Activated CD4-positive, alpha-beta T cell treated with anti-CD3 and anti-CD28 coated beads for 48 hours (primary cell): Measurements from ENCODE around the gene IL16.

Experiments
- DNase-seq: peaks from one replicate; pipeline ENCODE4 v3.0.0-alpha.2; 2020

IL16 gene

DNA sequence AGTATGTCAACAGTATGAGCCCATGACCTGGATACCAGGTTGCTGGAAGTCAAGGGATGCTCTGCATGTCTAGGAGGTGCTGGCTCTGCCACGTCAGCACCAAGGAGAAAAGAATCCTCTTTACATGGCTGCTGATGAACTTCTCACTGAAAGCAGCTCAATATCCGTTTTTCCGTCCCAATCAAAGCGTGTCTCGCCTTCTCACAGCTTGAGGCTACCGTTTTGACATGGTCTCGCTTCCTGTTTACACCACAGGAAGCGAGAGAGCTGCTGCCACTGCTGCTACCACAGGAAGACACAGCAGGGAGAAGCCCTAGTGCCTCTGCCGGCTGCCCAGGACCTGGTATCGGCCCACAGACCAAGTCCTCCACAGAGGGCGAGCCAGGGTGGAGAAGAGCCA, 100.0 kb downstream of the IL16 start:
- DNase-seq: peak; percentile 80

DNA sequence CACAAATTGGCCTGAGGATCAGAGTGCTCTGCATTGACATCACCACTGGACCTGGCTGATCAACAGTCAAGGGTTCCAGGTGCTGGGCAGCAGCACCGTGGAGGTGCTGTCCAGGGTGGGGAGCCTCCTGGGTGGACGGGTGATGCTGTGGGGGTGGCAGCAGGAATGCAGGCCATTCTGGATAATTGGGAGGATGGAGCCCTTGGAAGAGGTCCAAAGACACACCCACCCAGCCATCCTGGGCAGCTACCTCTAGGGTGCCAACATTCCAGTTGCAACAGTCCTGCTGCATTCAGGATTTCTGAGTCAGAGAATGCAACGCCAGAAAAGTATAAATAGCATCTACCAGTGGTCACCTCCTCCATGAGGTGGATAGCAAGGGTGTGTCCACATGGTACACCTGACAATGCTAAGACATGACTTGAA, 100.5 kb downstream of the IL16 start:
- DNase-seq: no peak

DNA sequence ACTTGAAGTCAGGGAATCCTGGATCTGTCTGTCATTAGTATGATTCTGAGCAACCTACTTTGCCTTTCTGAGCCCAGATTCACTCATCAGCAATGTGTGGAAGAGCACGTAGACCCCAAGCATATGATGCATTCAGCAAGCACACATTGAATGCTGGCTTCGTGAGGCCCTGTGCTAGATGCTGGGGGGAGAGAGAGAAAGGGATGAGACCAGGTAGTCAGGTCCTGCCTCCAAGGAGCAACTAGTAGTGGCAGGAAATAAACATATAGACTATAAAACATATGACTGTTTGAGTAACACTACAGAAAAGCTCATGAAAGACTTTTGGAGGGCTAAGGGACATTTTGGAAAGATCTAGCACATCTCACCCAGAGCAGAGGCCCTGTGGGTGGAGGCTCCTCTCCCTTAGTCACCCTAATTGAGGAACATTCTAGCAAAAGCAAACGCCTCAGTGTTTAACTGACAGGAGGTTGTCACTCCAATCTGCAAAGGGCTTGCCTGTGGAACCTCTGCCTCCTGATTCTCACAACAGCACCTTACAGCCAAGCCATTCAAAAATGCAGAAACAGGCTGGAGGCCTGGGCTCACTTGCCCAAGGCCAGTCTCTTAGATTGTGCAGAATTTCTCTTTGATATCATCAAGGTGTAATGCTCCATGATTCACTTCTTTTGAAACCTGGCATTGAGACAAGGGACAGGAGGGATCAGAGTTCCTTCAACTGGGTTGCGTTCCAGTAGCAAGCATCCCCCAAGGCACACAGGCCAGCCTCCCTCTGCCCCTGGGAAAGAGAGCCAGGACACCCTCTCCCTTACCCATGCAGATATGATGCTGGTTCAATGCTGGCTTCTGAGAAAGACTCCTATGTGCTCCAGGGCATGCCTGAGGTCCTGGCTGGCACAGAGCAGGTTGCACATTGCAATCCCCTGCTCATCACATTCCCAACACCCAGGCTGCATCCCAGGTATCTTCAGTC, 101.2 kb downstream of the IL16 start:
- no peak for DNase-seq

DNA sequence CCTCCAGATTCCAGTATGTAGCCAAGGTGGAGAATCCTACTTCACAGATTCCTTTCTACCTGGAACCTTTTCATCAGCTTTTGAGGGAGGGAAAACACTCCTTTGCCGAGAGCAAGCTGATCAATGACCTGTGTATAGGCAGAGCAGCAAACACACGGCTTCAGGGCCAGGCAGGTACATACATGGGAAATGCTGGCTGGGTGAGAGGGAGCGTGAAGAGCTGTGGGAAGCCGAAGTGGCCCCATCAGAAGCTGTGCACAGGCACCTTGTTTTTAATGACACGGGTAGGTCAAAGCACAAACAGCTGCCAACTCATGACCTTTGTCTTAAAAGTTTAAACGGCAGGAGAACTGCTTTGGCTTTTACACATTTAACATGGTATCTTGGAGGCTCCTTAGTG, 101.9 kb downstream of the IL16 start:
- DNase-seq: no peak

DNA sequence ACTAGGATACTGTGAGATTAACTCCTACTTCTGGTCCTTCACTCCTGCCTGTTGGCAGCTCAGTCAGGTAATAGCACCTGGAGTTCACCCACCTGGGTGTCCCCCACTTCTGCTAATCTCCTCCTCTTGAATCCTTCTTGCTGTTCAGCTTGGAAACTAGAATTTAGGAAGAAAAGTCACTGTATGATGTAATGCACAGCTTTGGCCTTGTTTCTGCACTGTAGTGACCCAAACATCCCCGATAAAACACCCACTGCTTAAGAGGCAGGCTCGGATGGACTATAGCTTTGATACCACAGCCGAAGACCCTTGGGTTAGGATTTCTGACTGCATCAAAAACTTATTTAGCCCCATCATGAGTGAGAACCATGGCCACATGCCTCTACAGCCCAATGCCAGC, 102.5 kb downstream of the IL16 start:
- no peak for DNase-seq

DNA sequence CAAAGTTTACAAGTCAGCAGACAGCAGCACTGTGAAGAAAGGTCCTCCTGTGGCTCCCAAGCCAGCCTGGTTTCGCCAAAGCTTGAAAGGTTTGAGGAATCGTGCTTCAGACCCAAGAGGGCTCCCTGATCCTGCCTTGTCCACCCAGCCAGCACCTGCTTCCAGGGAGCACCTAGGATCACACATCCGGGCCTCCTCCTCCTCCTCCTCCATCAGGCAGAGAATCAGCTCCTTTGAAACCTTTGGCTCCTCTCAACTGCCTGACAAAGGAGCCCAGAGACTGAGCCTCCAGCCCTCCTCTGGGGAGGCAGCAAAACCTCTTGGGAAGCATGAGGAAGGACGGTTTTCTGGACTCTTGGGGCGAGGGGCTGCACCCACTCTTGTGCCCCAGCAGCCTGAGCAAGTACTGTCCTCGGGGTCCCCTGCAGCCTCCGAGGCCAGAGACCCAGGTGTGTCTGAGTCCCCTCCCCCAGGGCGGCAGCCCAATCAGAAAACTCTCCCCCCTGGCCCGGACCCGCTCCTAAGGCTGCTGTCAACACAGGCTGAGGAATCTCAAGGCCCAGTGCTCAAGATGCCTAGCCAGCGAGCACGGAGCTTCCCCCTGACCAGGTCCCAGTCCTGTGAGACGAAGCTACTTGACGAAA, 103.1 kb downstream of the IL16 start:
- DNase-seq: no peak

DNA sequence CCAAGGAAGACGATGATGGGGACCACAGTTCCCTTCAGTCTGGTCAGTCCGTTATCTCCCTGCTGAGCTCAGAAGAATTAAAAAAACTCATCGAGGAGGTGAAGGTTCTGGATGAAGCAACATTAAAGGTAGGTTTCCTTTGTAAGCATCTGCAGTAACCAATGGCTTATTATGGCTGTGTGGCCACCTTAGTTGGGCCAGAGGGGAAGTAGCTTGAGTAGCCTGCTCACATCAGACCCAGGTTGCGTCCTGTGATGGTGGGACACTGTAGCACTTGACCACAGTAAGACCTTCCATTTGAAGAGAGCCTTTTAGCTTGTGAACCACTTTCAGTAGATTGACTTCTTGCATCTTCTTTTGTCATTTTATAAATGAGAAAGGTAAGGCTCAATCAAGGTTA, 104.7 kb downstream of the IL16 start:
- DNase-seq: no peak

DNA sequence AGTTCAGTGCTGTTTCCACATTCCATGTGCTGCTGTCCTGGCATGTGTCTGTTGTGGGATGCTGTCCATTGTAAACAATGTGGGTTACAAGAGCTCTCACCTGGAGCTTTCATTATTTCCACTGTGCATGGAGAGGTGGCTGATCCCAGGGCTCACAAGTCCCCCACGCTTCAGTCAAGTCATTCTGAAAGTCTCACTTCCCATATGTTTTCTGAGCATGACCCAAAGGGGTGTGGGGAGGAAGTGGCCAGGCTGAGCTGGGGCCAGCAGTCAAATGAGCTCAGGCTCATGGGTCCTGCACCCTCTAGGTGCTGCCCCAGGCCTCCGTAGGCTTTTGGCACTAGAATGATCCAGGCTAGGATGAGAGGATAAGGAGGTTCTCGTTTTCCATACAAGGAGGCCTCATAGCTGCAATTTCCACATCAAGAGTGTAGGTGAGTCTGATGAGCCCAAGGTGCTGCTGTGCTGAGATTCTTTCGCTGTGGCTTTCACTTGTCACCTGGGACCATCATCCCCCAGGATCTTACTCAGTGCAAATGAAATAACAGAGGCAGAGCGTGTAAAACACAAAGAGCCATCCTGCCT, 105.2 kb downstream of the IL16 start:
- DNase-seq: peak; percentile 51

DNA sequence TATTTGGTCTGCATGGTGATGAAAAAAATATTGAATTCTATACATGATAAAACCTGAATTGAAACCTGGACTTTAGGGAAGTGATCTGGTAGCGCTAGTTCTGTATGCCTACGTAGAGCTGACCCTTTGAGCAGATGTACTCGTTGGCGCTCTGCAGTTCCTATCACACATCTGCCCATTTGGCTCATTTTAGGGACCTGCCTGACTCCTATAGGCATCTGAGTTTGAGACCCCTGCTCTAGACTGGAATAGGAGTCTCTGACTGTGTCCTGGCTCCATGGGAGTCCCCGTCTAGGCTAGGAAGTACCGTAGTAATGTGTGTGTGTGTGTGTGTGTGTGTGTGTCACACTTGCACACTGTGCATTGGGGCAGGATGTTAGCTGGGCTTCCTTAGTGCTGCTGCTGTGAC, 106.0 kb downstream of the IL16 start:
- DNase-seq: no peak

DNA sequence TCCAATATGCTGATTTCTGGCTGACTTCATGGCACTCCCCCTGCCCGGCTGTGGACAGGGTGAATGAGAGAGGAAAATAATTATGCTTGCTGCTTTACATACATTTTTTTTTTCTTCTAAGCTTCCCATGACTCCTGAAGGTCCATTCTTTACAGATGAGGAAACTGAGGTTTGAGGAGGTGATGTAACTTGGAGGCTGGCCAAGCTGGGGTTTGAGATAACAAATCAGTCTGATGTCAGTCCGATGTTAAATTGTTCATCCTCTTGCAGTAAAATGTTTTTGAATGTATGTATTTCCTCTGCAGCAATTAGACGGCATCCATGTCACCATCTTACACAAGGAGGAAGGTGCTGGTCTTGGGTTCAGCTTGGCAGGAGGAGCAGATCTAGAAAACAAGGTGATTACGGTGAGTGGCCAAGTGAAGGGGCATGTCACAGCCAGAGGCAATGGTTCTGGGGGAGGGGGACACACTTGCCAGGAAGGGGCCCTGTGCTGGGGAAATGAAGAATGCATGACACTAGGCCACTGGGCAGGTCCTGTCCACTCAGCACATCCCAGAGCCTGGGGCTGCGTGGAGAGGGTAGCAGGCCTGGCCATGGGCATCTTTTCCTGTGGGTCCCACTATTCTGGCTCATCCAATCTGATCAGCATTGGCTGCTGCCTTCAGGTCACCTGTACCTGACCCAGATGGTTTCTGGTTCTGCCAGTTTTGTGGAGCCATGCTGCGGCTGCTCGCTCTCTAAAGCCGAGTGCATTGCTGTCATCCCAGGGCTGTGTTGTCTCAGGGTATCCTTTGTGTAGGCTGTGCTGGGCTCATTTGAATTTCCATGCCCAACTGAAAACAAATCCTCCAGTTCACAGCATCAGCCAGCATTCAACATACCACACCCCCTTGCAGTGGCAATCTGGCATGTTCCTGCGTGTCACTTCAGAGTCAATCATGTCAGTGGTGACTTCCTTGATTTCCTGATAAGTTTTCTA, 106.9 kb downstream of the IL16 start:
- DNase-seq: no peak

DNA sequence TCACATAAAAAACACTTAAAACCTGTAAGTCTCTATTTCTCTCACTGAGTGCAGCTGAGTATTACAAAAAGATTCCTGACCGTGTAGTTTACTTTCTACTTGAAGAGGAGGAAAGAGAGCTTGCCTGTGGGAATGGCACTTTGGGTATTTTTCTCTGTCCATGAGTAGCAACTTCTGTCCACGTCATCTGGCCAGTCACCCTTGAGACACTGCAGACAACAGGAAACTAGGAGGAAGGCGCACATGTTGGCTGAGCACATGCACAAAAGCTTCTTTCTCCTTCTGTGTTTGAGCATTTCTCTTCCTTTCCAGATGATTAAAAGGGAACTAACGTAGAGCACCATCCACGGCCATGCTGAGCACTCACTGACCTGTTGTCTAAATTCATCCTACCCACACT, 107.5 kb downstream of the IL16 start:
- no peak for DNase-seq

DNA sequence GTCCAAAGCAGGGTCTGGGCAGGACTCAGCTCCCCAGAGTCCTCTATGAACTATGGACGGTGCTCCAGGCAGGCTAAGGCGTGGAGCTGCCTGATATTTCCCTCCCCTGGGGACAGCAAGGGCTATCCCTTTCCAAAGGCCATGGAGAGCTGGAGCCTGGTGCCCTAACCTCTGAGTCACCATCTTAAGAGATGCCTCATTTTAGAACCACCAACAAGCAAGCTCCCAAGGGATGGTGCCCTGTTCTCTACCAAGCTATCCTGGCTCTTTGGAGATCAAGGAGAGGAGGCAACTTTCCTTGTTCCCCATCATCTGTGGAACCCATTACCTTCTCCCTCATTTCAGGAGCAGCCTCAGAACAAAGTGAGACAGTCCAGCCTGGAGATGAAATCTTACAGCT, 111.6 kb downstream of the IL16 start:
- DNase-seq: no peak

DNA sequence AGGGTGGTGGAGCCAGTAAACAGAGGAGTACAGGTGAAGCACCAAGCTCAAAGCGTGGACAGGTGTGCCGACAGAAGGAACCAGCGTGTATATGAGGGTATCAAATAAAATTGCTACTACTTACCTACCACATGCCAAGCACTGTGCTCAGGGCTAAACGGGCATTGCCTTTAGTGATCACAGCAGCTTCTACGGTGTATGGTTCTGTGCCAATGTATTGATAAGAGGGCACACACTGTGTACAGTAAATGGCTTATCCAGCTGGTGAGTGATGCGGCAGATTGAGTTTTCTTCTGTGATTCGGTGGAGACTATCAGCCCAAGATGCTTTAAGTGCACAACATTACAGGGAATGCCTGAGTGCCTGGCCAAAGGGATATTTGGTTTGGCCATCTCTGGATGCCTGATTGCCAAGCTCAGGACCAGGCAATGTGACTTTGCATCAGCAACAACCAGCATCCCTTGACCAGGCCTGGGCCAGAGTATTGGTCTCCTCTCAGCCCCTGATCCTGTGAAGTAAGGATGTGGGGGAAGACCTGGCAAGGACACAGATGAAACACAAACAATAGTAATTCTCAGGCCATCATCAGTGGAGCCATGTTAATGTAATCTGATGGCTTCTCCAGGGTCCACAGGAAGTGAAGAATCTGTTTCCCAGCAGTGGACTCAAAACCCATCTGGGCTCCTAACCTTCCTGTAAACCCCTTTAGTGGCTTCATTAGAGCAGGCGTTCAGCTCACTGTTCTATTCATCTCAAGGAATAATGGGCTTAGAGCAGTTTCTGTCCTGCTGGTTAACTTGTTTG, 113.2 kb downstream of the IL16 start:
- no peak for DNase-seq

DNA sequence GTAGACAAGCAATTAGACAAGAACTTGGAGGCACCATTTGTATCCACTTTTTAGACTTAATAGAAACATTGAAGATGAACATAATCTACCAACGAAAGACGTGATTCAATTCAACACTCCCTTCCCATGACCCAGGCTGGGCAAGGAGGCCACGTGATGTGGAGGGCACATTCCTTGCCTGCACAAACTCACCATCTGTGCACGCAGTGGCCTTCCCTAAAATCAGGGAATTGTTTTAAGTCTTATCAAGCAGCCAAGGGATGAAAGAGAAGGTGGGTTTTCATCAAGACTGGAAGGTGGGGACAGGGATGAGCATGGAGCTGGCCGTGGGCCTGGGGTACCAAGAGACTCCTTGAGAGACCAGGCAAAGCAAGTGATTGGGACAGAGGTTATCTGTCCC, 113.8 kb downstream of the IL16 start:
- DNase-seq: no peak

DNA sequence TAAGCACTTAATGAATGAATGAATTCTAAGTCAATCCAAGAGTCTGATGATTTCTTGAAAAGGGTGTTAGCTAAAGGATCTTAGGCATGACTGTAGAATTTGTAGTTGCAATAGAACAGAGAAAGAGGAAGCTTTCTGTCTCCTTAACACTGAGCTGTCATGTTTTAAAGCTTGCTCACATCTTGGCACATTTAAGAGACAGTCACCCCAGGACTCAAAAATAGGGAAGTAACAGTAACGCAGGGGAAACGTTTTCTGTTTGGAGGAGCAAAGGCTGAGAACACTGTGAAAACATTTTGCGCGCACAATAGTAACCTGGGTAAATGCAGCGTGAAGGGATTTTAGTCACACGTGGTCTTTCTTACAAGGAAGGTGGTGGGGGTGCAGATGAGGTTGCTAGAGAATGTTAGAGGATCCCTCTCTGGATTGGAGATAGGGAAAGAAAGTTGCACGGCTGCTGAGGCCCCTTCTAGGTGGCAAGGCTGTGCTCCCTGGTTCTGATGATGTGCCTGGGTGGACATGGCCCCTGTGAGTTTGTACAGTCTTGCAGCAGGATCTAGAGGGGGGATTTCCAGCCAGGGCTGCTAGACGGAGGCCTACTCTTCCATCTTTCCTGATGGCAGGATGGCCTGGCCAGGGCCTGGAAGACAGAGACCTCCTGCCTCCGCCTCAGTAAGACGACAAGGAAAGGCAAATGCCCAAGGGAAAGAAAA, 115.2 kb downstream of the IL16 start:
- no peak for DNase-seq

DNA sequence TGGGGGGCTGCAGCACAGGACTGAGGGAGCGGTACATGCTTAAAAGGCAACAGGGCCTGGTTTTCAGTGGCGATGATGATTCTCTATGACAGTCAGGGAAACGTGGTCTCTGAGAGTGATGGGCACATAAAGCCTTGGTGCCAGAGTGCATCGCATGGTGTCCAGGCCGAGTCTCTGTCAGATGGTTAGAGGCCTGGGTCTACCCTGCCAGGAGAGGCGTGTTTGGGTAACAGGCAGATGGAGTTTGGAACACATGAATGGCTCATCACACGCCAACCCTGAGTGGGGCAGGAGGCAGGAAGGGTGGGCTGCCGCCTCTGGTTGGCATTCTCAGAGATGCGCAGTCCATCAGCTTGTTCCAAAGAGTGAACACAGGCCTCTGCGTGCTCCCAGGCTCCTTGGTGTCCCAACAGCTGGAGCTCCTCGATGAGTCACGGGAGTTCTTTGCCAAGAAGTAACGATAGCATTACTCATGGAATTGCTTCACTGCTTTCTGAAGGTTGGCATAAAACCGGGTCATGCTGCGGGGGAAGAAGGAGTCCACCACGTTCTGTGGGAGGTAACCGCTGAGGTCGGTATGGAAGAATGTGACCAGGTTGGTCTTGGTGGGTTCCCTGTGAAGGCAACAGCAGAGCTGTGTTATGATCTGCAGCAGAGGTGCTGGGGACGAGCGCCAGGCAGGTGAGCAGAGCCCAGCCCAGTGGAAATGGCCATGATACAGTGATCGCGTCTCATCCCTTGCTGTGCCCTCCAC, 116.3 kb downstream of the IL16 start:
- no peak for DNase-seq

DNA sequence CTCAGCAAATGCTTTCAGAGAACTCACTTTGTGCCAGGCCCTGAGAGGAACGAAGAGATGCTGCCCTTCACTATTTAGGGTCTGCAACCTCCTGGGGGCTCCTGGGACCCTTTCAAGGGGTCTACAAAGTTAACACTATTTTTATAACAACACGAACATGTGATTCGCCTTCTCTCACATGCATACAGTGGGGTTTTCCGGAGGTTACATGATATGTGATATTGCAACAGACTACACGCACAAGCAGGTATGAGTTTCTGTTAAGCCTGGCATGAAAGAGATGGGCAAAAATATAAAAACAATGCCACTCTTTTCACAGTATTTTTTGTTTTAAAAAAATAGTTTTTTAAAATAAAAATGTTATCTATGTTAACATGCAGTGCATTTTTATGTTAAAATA, 117.0 kb downstream of the IL16 start:
- DNase-seq: no peak

DNA sequence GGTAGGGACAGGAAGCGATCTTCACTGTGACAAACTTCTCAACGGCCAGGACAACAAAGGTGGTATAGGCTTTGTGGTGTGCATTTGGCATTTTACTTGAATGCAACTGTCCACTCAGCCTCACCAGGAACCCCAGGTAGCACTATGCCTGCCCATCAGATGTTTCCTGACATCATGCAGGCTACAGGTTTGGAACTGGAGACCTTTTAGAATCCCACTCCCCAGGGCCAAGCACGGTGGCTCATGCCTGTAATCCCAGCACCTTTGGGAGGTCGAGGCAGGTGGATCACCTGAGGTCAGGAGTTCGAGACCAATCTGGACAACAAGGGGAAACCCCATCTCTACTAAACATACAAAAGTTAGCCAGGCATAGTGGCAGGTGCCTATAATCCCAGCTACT, 117.7 kb downstream of the IL16 start:
- no peak for DNase-seq

DNA sequence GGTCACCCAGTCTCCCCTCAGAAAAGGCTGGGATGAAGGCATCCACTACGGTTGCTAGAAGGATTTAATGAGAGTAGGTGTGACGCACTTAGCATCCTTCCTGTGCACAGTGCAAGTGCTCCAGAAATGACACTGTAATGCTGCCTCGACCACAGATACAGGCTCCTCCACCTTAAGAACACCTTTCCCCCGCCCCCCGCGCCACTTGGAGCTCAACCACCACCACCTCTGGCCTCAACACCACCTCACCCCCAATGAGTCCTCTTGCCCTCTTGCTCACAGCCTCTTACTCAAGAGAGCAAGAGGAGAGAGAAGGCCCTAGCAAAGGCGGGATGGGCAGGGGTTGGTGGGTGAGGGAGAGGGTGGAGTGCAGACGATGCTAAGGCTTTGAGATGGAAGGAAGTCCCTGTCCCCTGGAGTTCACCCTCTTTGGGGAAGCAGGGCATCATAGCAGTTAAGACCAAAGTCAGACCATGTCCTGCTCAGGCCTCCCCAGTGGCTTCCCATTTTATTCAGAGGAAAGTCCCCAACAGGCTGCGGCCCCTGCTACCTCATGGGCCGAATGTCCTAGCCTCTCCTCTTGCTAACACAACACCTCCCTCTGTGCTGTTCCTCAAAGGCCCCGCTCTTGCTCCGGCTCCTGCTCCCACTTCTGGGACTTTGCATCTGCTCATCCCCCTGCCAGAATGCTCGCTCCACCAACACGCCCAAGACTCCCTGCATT, 118.9 kb downstream of the IL16 start:
- no peak for DNase-seq

DNA sequence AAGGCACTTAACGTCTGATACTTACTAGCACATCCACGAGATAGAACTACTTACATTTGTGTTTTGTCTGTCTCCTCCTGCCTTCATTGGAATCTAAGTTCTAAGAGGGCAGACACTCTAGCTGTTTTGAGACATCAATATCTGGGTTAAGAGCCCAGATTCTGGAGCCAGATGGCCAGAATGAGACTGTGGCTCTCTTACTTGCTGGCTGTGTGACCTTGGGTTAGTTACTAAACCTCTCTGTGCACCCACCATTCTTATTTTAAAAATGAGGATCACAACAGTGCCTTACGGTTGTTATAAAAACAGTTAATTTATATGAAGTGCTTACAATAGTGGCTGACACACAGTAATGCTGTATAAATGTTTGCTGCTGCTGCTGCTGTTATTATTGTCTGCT, 119.6 kb downstream of the IL16 start:
- no peak for DNase-seq
